Measurements from ENCODE around the gene C1orf232. TPM values are rescaled to one million over a fixed set of nuclear protein-coding genes. Genes with fewer than 3 reads are reported as not detected.

C1orf232 gene
- total RNA-seq, 1 experiment from 2014 or later: not detected

- H3K36me3 Mint-ChIP-seq (ENCODE audit: insufficient read depth in 1 of 3, low read depth in 3 of 3): peaks cover 0 to 10% (median 7%) of the 10 kb centered on the region in 3 experiments; a peak in 3 of 7 replicates
- TF ChIP-seq, protein P1, sequence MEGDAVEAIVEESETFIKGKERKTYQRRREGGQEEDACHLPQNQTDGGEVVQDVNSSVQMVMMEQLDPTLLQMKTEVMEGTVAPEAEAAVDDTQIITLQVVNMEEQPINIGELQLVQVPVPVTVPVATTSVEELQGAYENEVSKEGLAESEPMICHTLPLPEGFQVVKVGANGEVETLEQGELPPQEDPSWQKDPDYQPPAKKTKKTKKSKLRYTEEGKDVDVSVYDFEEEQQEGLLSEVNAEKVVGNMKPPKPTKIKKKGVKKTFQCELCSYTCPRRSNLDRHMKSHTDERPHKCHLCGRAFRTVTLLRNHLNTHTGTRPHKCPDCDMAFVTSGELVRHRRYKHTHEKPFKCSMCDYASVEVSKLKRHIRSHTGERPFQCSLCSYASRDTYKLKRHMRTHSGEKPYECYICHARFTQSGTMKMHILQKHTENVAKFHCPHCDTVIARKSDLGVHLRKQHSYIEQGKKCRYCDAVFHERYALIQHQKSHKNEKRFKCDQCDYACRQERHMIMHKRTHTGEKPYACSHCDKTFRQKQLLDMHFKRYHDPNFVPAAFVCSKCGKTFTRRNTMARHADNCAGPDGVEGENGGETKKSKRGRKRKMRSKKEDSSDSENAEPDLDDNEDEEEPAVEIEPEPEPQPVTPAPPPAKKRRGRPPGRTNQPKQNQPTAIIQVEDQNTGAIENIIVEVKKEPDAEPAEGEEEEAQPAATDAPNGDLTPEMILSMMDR (conservative IDR thresholded peaks at IDR 0.05): no peak
- Histone ChIP-seq H3K27me3 (ENCODE audit: insufficient read depth, low read length) (no peaks in the 10 kb centered on the region), H3K14ac (ENCODE audit: insufficient read depth, low read length) (no peak overlapping the region), H2BK12ac (ENCODE audit: insufficient read length, low read depth, low read length) (no peak overlapping the region), H3K79me1 (ENCODE audit: insufficient read depth, low read depth, low read length, poor library complexity, severe bottlenecking) (peaks cover 4% of the 10 kb centered on the region), H3K4me1 (ENCODE audit: insufficient read depth, low read length) (no peaks in the 10 kb centered on the region; the same call in 1 of the 2 replicates), H3K23ac (ENCODE audit: insufficient read length, low read depth, low read length) (no peak overlapping the region), H3T11ph (ENCODE audit: low read length) (no peak overlapping the region), H3K27ac (ENCODE audit: insufficient read length, low read depth, low read length) (no peak overlapping the region), H3K79me2 (ENCODE audit: insufficient read depth, low read length) (peaks cover 2% of the 10 kb centered on the region; the same call in 1 of the 2 replicates), H3K56ac (ENCODE audit: insufficient read length, low read depth, low read length) (no peak overlapping the region), H2AK5ac (ENCODE audit: insufficient read length, low read length) (no peak overlapping the region), H3K18ac (ENCODE audit: insufficient read length, low read depth, low read length) (no peak overlapping the region), H4K20me1 (ENCODE audit: control insufficient read depth, insufficient read depth, insufficient read length) (no peaks in the 10 kb centered on the region), H3K9me3 (ENCODE audit: control insufficient read depth, low read depth, low read length) (no peaks in the 10 kb centered on the region), H3K4me2 (ENCODE audit: insufficient read depth, insufficient read length, low read length) (no peak overlapping the region), H2BK15ac (ENCODE audit: low read depth, low read length) (no peak overlapping the region), H3K23me2 (ENCODE audit: insufficient read length, low read depth, low read length, poor library complexity, severe bottlenecking) (peaks cover 3% of the 10 kb centered on the region), H4K5ac (ENCODE audit: insufficient read length, low read depth, low read length) (no peak overlapping the region), H2BK120ac (ENCODE audit: low read depth, low read length, poor library complexity, severe bottlenecking) (no peak overlapping the region), H2BK20ac (ENCODE audit: low read depth, low read length, poor library complexity, severe bottlenecking) (no peak overlapping the region), H4K8ac (replicated peaks; ENCODE audit: insufficient read length, low read depth, low read length) (no peak overlapping the region), H3K4ac (ENCODE audit: low read depth, low read length) (no peak overlapping the region), H2BK5ac (ENCODE audit: insufficient read length, low read length) (no peak overlapping the region), H3K9ac (ENCODE audit: extremely low read depth, insufficient read length, low read length) (no peak overlapping the region), H2AFZ (ENCODE audit: low read length) (no peak overlapping the region), H4K91ac (ENCODE audit: insufficient read length, low read depth, low read length) (no peak overlapping the region)
- H3K4me1 Mint-ChIP-seq: peaks cover 7 to 24% of the 10 kb centered on the region in 2 experiments; a peak in 3 of 4 replicates
- H3K27me3 Mint-ChIP-seq (ENCODE audit: low read depth): no peaks in the 10 kb centered on the region
- no peak for DNase-seq
- no peak overlapping the region for H3K4me3 Mint-ChIP-seq
- H3K27ac Mint-ChIP-seq: no peak overlapping the region
- no CpG with 5 or more reads among the region's 8 CpGs for WGBS (ENCODE audit: extremely low coverage, insufficient read length, low lambda C conversion rate)
- H3K9me3 Mint-ChIP-seq: no peaks in the 10 kb centered on the region
These were observed 6.6 kb upstream of the C1orf232 start for GRCh38 chr1:26175346-26175745.

Data from H9 (cell line).